GM23338 (cell line): ENCODE measurements around the gene RCAN1. TPM values are rescaled to one million over a fixed set of nuclear protein-coding genes. Genes with fewer than 3 reads are reported as not detected.

Experiments used
- ATAC-seq: fragments of 200-7000 bp; cut with Tn5 transposase; 3 replicates; pipeline ENCODE4 v1.9.1; 2020
- DNase-seq: peaks from one replicate; pipeline ENCODE4 v3.0.0-alpha.2; 2015; ENCODE audit warnings: low spot score
- H2AFZ ChIP-seq: fragments of 200-600 bp; sonication (generic); 2 replicates; pipeline ENCODE4 v1.8.0; 2016; ENCODE audit warnings: antibody characterized with exemption, mild to moderate bottlenecking, moderate library complexity
- H3F3A ChIP-seq: fragments of 200-600 bp; sonication (generic); replicated peaks from 2 replicates; pipeline ENCODE4 v1.8.0; 2017; ENCODE audit warnings: antibody characterized with exemption, mixed run types, low read depth
- H3K27ac ChIP-seq: fragments of 200-600 bp; sonication (generic); 2 replicates; pipeline ENCODE4 v1.6.1; 2016; ENCODE audit warnings: low read depth
- H3K27me3 ChIP-seq: fragments of 200-600 bp; sonication (generic); 2 replicates; pipeline ENCODE4 v1.8.0; 2016; ENCODE audit warnings: mild to moderate bottlenecking, mixed run types, moderate library complexity; ENCODE audit not compliant: insufficient read depth
- H3K36me3 ChIP-seq: fragments of 200-600 bp; sonication (generic); 2 replicates; pipeline ENCODE4 v1.8.0; 2016; ENCODE audit warnings: mild to moderate bottlenecking; ENCODE audit not compliant: insufficient read depth
- H3K4me1 ChIP-seq: fragments of 200-600 bp; sonication (generic); 2 replicates; pipeline ENCODE4 v1.8.0; 2016; ENCODE audit warnings: mild to moderate bottlenecking, moderate library complexity; ENCODE audit not compliant: insufficient read depth
- H3K4me2 ChIP-seq: fragments of 200-600 bp; sonication (generic); 2 replicates; pipeline ENCODE4 v1.7.1; 2017; ENCODE audit warnings: mixed run types
- H3K4me3 ChIP-seq: fragments of 200-600 bp; sonication (generic); 2 replicates; pipeline ENCODE4 v1.6.1; 2016; ENCODE audit warnings: mixed run types
- H3K79me2 ChIP-seq: fragments of 200-600 bp; sonication (generic); replicated peaks from 2 replicates; pipeline ENCODE4 v1.8.0; 2017; ENCODE audit warnings: mild to moderate bottlenecking; ENCODE audit not compliant: insufficient read depth
- H3K9me2 ChIP-seq: fragments of 200-600 bp; sonication (generic); 2 replicates; pipeline ENCODE4 v1.8.0; 2017; ENCODE audit not compliant: insufficient read depth
- H4K20me1 ChIP-seq: fragments of 200-600 bp; sonication (generic); replicated peaks from 2 replicates; pipeline ENCODE4 v1.8.0; 2017; ENCODE audit warnings: mild to moderate bottlenecking; ENCODE audit not compliant: insufficient read depth
- H3K27ac Mint-ChIP-seq: 2 replicates; pipeline ENCODE4 v1.8.0; 2020; ENCODE audit warnings: inconsistent platforms, mild to moderate bottlenecking, moderate library complexity, mixed read lengths
- H3K27me3 Mint-ChIP-seq: 3 replicates; pipeline ENCODE4 v1.8.0; 2022; ENCODE audit warnings: low read depth, mild to moderate bottlenecking, moderate library complexity, mixed read lengths, inconsistent platforms; ENCODE audit not compliant: insufficient read depth, poor library complexity
- H3K36me3 Mint-ChIP-seq: 3 replicates; pipeline ENCODE4 v1.8.0; 2021; ENCODE audit warnings: low read depth, mild to moderate bottlenecking, inconsistent platforms, moderate library complexity, mixed read lengths
- H3K4me1 Mint-ChIP-seq: 3 replicates; pipeline ENCODE4 v1.8.0; 2020; ENCODE audit warnings: mild to moderate bottlenecking, inconsistent platforms, mixed read lengths
- H3K4me3 Mint-ChIP-seq: 3 replicates; pipeline ENCODE4 v1.8.0; 2021; ENCODE audit warnings: moderate library complexity, mild to moderate bottlenecking, inconsistent platforms, mixed read lengths
- H3K9me3 Mint-ChIP-seq: 3 replicates; pipeline ENCODE4 v1.8.0; 2020; ENCODE audit warnings: moderate library complexity, mild to moderate bottlenecking, inconsistent platforms, mixed read lengths
- CREB1 ChIP-seq: fragments of 250-450 bp; sonication (Bioruptor Pico); IDR thresholded peaks from 2 replicates; pipeline ENCODE4 v1.5.0; 2020; ENCODE audit warnings: low read depth, mild to moderate bottlenecking, moderate library complexity
- CTCF ChIP-seq, 2 experiments: fragments of 200-600 bp in 1 of 2; sonication (generic) in 1 of 2; conservative IDR thresholded peaks; 2 replicates each; pipeline versions ENCODE4 v1.5.1 to v1.6.1; 2016 to 2017; ENCODE audit warnings: antibody characterized with exemption in 2 of 2, low read depth in 2 of 2, mild to moderate bottlenecking in 2 of 2, moderate library complexity in 1 of 2
- ETS1 ChIP-seq: IDR thresholded peaks from 2 replicates; pipeline ENCODE4 v1.6.1; 2016; ENCODE audit warnings: antibody characterized with exemption
- EZH2 ChIP-seq: fragments of 200-600 bp; sonication (generic); IDR thresholded peaks from one replicate; pipeline ENCODE4 v1.8.0; 2017; ENCODE audit warnings: antibody characterized with exemption, mild to moderate bottlenecking, low read depth; ENCODE audit not compliant: unreplicated experiment
- EZH2phosphoT487 ChIP-seq: fragments of 200-600 bp; sonication (generic); IDR thresholded peaks from one replicate; pipeline ENCODE4 v1.8.1; 2018; ENCODE audit warnings: antibody characterized with exemption; ENCODE audit not compliant: unreplicated experiment
- JUNB ChIP-seq: IDR thresholded peaks from one replicate; pipeline ENCODE4 v1.6.1; 2016; ENCODE audit warnings: antibody characterized with exemption; ENCODE audit not compliant: unreplicated experiment
- NANOG ChIP-seq: IDR thresholded peaks from 2 replicates; pipeline ENCODE4 v1.6.1; 2016; ENCODE audit warnings: antibody characterized with exemption, borderline replicate concordance
- POLR2AphosphoS5 ChIP-seq: IDR thresholded peaks from 2 replicates; pipeline ENCODE4 v1.6.1; 2016; ENCODE audit warnings: antibody characterized with exemption, low read depth
- REST ChIP-seq: IDR thresholded peaks from one replicate; pipeline ENCODE4 v1.6.1; 2018; ENCODE audit warnings: antibody characterized with exemption; ENCODE audit not compliant: unreplicated experiment
- STAT1 ChIP-seq: IDR thresholded peaks from one replicate; pipeline ENCODE4 v1.6.1; 2016; ENCODE audit warnings: antibody characterized with exemption; ENCODE audit not compliant: unreplicated experiment
- ZNF114 ChIP-seq: fragments of 250-450 bp; sonication (Bioruptor Pico); IDR thresholded peaks from 2 replicates; pipeline ENCODE4 v1.5.0; 2020; ENCODE audit warnings: mild to moderate bottlenecking, moderate library complexity
- ZNF331 ChIP-seq: fragments of 250-450 bp; sonication (Bioruptor Pico); IDR thresholded peaks from 2 replicates; pipeline ENCODE4 v1.5.0; 2020; ENCODE audit warnings: low read depth, mild to moderate bottlenecking, moderate library complexity
- ZNF462 ChIP-seq: fragments of 250-450 bp; sonication (Bioruptor Pico); IDR thresholded peaks from 2 replicates; pipeline ENCODE4 v1.5.0; 2020; ENCODE audit warnings: mild to moderate bottlenecking, moderate library complexity
- polyA plus RNA-seq: library from polyadenylated mRNA; unstranded; fragments of >200 nt; fragmentation: Nextera tagmentation; extraction: Ambion mirVana; gene quantifications from 2 replicates; pipeline ENCODE4 v1.2.1, GENCODE V29; 2016
- total RNA-seq: library from RNA; depleted of rRNA; stranded (reverse); fragments of >200 nt; shearing (Covaris generic); gene quantifications from 2 replicates; pipeline ENCODE4 v1.2.3, GENCODE V29; 2014

The RCAN1 gene
- total and polyA plus RNA-seq, 2 experiments from 2014 or later, result 3.7 to 5.2 TPM

- no peak for ATAC-seq
- no peaks in the 10 kb centered on the region; the same call in 1 of the 2 replicates for H3K36me3 ChIP-seq
- Mint-ChIP-seq H3K4me1 (no peaks in the 10 kb centered on the region), H3K27ac (no peak overlapping the region), H3K4me3 (no peak overlapping the region), H3K27me3 (no peaks in the 10 kb centered on the region), H3K36me3 (no peaks in the 10 kb centered on the region), H3K9me3 (peaks cover 3% of the 10 kb centered on the region; the same call in 1 of the 3 replicates)
- 0 out of 2 replicates have a peak, but pooled peaks cover 9% of the 10 kb centered on the region for H3K9me2 ChIP-seq
- no peak for TF ChIP-seq EZH2
- no peak for TF ChIP-seq POLR2AphosphoS5
- no peak for TF ChIP-seq ZNF462 (CRISPR knock-in tag)
- TF ChIP-seq NANOG, result no peak
- TF ChIP-seq CREB1 (CRISPR knock-in tag), result no peak
- TF ChIP-seq EZH2phosphoT487, result no peak
- TF ChIP-seq JUNB, result no peak
- no peak for TF ChIP-seq STAT1
- no peak for TF ChIP-seq ZNF331
- TF ChIP-seq ZNF114, result no peak
- TF ChIP-seq ETS1, result no peak
- no peak for TF ChIP-seq CTCF (conservative IDR thresholded peaks at IDR 0.05; ENCODE audit: low read depth in 2 of 2)
- TF ChIP-seq REST, result no peak
- peaks cover 5% of the 10 kb centered on the region for H3K27me3 ChIP-seq
- no peak overlapping the region for H2AFZ ChIP-seq
- no peak for DNase-seq
- no peaks in the 10 kb centered on the region for H3K79me2 ChIP-seq
- H3K27ac ChIP-seq, result no peak overlapping the region
- H4K20me1 ChIP-seq, result 0 out of 2 replicates have a peak, but pooled peaks cover 4% of the 10 kb centered on the region
- no peak overlapping the region for H3K4me2 ChIP-seq
- H3K4me1 ChIP-seq, result no peaks in the 10 kb centered on the region
- no peaks in the 10 kb centered on the region for H3F3A ChIP-seq
- no peak overlapping the region for H3K4me3 ChIP-seq
Measured at GRCh38 chr21:34661848-34662247, 46.9 kb upstream of the RCAN1 start.
